HL-60 (cell line): Measurements from ENCODE around the gene RAMP3.
"Not testable (repeated sequence)": the region's sequence is repeated elsewhere in the genome, so short reads cannot be mapped to it uniquely, and the experiment has no call there.

Experiments used
- DNase-seq, 2 experiments: peaks; one replicate each; pipeline ENCODE4 v3.0.0-alpha.2; 2010 to 2020; ENCODE audit warnings: low read depth in 1 of 2, low spot score in 1 of 2
- H3K27ac ChIP-seq: fragments of 250-450 bp; sonication (Bioruptor Pico); replicated peaks from 2 replicates; pipeline ENCODE4 v1.5.1; 2020; ENCODE audit warnings: mild to moderate bottlenecking, moderate library complexity
- H3K27me3 ChIP-seq: fragments of 250-450 bp; sonication (Bioruptor Pico); 2 replicates; pipeline ENCODE4 v1.5.1; 2021; ENCODE audit warnings: mild to moderate bottlenecking, moderate library complexity; ENCODE audit not compliant: insufficient read depth, poor library complexity, severe bottlenecking
- H3K4me3 ChIP-seq: replicated peaks from 2 replicates; pipeline ENCODE4 v1.5.1; 2011; ENCODE audit warnings: mild to moderate bottlenecking, control low read depth, low read length; ENCODE audit not compliant: insufficient read depth
- CTCF ChIP-seq: IDR thresholded peaks from one replicate; pipeline ENCODE4 v1.5.1; 2011; ENCODE audit warnings: low read length, control low read depth, inconsistent platforms; ENCODE audit not compliant: insufficient read depth
- GABPA ChIP-seq: IDR thresholded peaks from 2 replicates; pipeline ENCODE4 v1.6.1; 2012; ENCODE audit warnings: low read depth
- POLR2AphosphoS5 ChIP-seq: IDR thresholded peaks from 2 replicates; pipeline ENCODE4 v1.6.1; 2012; ENCODE audit warnings: low read depth
- REST ChIP-seq: IDR thresholded peaks from 2 replicates; pipeline ENCODE4 v1.6.1; 2012; ENCODE audit warnings: low read depth; ENCODE audit not compliant: insufficient replicate concordance
- SPI1 ChIP-seq: IDR thresholded peaks from 2 replicates; pipeline ENCODE4 v1.6.1; 2012; ENCODE audit warnings: low read depth, mild to moderate bottlenecking, borderline replicate concordance

RAMP3 gene

GRCh38 chr7:45203459-45203858 is 45.9 kb downstream of the RAMP3 start:
- TF ChIP-seq REST, result no peak
- no peak for TF ChIP-seq GABPA
- TF ChIP-seq POLR2AphosphoS5, result no peak
- TF ChIP-seq CTCF, result no peak
- no peak for TF ChIP-seq SPI1
- Histone ChIP-seq H3K27ac (no peak overlapping the region), H3K4me3 (no peak overlapping the region), H3K27me3 (peaks cover 5% of the 10 kb centered on the region)
- no peak for DNase-seq

- H3K27me3 ChIP-seq, result peaks cover 10% of the 10 kb centered on the region
- TF ChIP-seq POLR2AphosphoS5 (no peak), GABPA (no peak), SPI1 (no peak), CTCF (no peak), REST (no peak)
- no peak for DNase-seq
- no peak overlapping the region for H3K4me3 ChIP-seq
- H3K27ac ChIP-seq, result no peak overlapping the region
Observed at GRCh38 chr7:45203936-45204445, 46.4 kb downstream of the RAMP3 start.

GRCh38 chr7:45206266-45206665 is 48.7 kb downstream of the RAMP3 start:
- H3K27me3 ChIP-seq, result peaks cover 11% of the 10 kb centered on the region
- not testable (repeated sequence) for H3K27ac ChIP-seq, DNase-seq, H3K4me3 ChIP-seq

- peaks cover 11% of the 10 kb centered on the region for H3K27me3 ChIP-seq
- H3K27ac ChIP-seq, H3K4me3 ChIP-seq, DNase-seq: not testable (repeated sequence)
Observed at GRCh38 chr7:45209909-45210308, 52.3 kb downstream of the RAMP3 start.

- no peak for DNase-seq
- Histone ChIP-seq H3K4me3 (no peak overlapping the region), H3K27ac (no peak overlapping the region), H3K27me3 (peaks cover 18% of the 10 kb centered on the region)
- no peak for TF ChIP-seq CTCF
- no peak for TF ChIP-seq GABPA
- no peak for TF ChIP-seq REST
- TF ChIP-seq SPI1, result no peak
- TF ChIP-seq POLR2AphosphoS5, result no peak
Observed at GRCh38 chr7:45211066-45211465, 53.5 kb downstream of the RAMP3 start.
